Osteoblast (primary cell): ENCODE measurements around the gene PRKCB. TPM values are rescaled to one million over a fixed set of nuclear protein-coding genes. Genes with fewer than 3 reads are reported as not detected.

ENCODE experiments used
- DNase-seq: peaks from one replicate; pipeline ENCODE4 v3.0.0; 2011; ENCODE audit warnings: low spot score, mixed read lengths; ENCODE audit not compliant: insufficient read length; ENCODE audit errors: missing footprints
- H2AFZ ChIP-seq: 2 replicates; pipeline ENCODE4 v1.6.0; 2011; ENCODE audit warnings: mild to moderate bottlenecking, low read length
- H3K27ac ChIP-seq: 2 replicates; pipeline ENCODE4 v1.5.1; 2011; ENCODE audit warnings: mild to moderate bottlenecking, low read depth, low read length, moderate library complexity
- H3K27me3 ChIP-seq: 2 replicates; pipeline ENCODE4 v1.6.0; 2012; ENCODE audit warnings: mild to moderate bottlenecking, control low read depth, inconsistent platforms, low read length, moderate library complexity; ENCODE audit not compliant: insufficient read depth
- H3K36me3 ChIP-seq: 2 replicates; pipeline ENCODE4 v1.5.1; 2011; ENCODE audit warnings: mild to moderate bottlenecking, low read length, control low read depth, moderate library complexity; ENCODE audit not compliant: insufficient read depth
- H3K4me1 ChIP-seq: 2 replicates; pipeline ENCODE4 v1.5.1; 2011; ENCODE audit warnings: mild to moderate bottlenecking, low read length, control low read depth, moderate library complexity; ENCODE audit not compliant: insufficient read depth
- H3K4me2 ChIP-seq: 2 replicates; pipeline ENCODE4 v1.6.0; 2011; ENCODE audit warnings: mild to moderate bottlenecking, low read length; ENCODE audit not compliant: insufficient read depth
- H3K4me3 ChIP-seq: fragments of 200-600 bp; sonication (generic); 3 replicates; pipeline ENCODE4 v1.5.1; 2012; ENCODE audit warnings: mild to moderate bottlenecking, low read length, inconsistent platforms; ENCODE audit not compliant: insufficient read depth
- H3K79me2 ChIP-seq: 2 replicates; pipeline ENCODE4 v1.6.0; 2012; ENCODE audit warnings: mild to moderate bottlenecking, low read length, control low read depth, inconsistent platforms; ENCODE audit not compliant: insufficient read depth
- H3K9me3 ChIP-seq: 2 replicates; pipeline ENCODE4 v1.5.1; 2011; ENCODE audit warnings: low read depth, low read length, control low read depth
- H4K20me1 ChIP-seq: 2 replicates; pipeline ENCODE4 v1.6.0; 2012; ENCODE audit warnings: mild to moderate bottlenecking, low read length, control low read depth; ENCODE audit not compliant: insufficient read depth
- total RNA-seq: library from RNA; depleted of rRNA; stranded (reverse); fragments of >200 nt; gene quantifications from 2 replicates; pipeline ENCODE4 v1.2.3, GENCODE V29; 2012
- TF ChIP-seq, protein P1 (sequence below): IDR thresholded peaks from 2 replicates; pipeline ENCODE4 v1.5.1; 2011; ENCODE audit warnings: mild to moderate bottlenecking, low read depth, low read length, moderate library complexity; ENCODE audit errors: extremely low read depth

The PRKCB gene
- total RNA-seq, 1 donor: under 0.01 TPM

DNA sequence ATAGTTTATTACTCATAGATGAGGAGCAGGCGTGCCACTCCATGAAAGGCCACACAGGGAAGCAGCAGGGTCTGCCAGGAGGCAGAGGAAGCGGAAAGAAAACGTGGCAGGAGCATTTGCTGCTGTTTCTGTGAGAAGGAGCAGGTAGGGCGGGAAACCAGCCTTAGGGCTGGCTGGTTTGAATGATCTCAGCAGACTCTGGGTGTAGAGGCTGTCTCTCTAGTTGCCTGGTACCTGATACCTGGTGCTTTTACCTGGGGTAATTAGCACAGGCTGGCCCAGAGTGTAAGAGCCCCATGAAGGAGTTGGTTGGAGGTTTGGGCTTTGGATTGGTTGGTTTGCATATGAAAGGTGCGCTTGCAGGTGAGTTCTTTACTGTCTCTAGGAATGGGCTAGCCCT, 215.3 kb downstream of the PRKCB start:
- no peaks in the 10 kb centered on the region for H3K4me1 ChIP-seq
- no peaks in the 10 kb centered on the region for H3K79me2 ChIP-seq
- TF ChIP-seq, protein P1, sequence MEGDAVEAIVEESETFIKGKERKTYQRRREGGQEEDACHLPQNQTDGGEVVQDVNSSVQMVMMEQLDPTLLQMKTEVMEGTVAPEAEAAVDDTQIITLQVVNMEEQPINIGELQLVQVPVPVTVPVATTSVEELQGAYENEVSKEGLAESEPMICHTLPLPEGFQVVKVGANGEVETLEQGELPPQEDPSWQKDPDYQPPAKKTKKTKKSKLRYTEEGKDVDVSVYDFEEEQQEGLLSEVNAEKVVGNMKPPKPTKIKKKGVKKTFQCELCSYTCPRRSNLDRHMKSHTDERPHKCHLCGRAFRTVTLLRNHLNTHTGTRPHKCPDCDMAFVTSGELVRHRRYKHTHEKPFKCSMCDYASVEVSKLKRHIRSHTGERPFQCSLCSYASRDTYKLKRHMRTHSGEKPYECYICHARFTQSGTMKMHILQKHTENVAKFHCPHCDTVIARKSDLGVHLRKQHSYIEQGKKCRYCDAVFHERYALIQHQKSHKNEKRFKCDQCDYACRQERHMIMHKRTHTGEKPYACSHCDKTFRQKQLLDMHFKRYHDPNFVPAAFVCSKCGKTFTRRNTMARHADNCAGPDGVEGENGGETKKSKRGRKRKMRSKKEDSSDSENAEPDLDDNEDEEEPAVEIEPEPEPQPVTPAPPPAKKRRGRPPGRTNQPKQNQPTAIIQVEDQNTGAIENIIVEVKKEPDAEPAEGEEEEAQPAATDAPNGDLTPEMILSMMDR: no peak
- H3K4me3 ChIP-seq: no peak overlapping the region
- H3K9me3 ChIP-seq: no peaks in the 10 kb centered on the region
- H3K27me3 ChIP-seq: no peaks in the 10 kb centered on the region
- H4K20me1 ChIP-seq: no peaks in the 10 kb centered on the region
- H3K36me3 ChIP-seq: no peaks in the 10 kb centered on the region
- no peak overlapping the region for H3K4me2 ChIP-seq
- DNase-seq: no peak
- H3K27ac ChIP-seq: no peak overlapping the region
- no peak overlapping the region for H2AFZ ChIP-seq

GRCh38 chr16:24052329-24053098, 216.7 kb downstream of the PRKCB start:
- TF ChIP-seq, protein P1: no peak
- Histone ChIP-seq H3K36me3 (no peaks in the 10 kb centered on the region), H3K4me2 (no peak overlapping the region), H3K4me3 (no peak overlapping the region), H3K27me3 (no peaks in the 10 kb centered on the region), H4K20me1 (no peaks in the 10 kb centered on the region), H2AFZ (no peak overlapping the region), H3K79me2 (no peaks in the 10 kb centered on the region), H3K27ac (no peak overlapping the region), H3K4me1 (no peaks in the 10 kb centered on the region), H3K9me3 (no peaks in the 10 kb centered on the region)
- no peak for DNase-seq

- DNase-seq: no peak
- Histone ChIP-seq H3K4me3 (no peak overlapping the region), H3K27ac (no peak overlapping the region), H4K20me1 (no peaks in the 10 kb centered on the region), H3K9me3 (no peaks in the 10 kb centered on the region), H3K79me2 (no peaks in the 10 kb centered on the region), H3K4me1 (no peaks in the 10 kb centered on the region), H3K27me3 (no peaks in the 10 kb centered on the region), H3K4me2 (no peak overlapping the region), H2AFZ (no peak overlapping the region), H3K36me3 (no peaks in the 10 kb centered on the region)
- TF ChIP-seq, protein P1: no peak
Measured at GRCh38 chr16:24053099-24053946, 217.5 kb downstream of the PRKCB start.

DNA sequence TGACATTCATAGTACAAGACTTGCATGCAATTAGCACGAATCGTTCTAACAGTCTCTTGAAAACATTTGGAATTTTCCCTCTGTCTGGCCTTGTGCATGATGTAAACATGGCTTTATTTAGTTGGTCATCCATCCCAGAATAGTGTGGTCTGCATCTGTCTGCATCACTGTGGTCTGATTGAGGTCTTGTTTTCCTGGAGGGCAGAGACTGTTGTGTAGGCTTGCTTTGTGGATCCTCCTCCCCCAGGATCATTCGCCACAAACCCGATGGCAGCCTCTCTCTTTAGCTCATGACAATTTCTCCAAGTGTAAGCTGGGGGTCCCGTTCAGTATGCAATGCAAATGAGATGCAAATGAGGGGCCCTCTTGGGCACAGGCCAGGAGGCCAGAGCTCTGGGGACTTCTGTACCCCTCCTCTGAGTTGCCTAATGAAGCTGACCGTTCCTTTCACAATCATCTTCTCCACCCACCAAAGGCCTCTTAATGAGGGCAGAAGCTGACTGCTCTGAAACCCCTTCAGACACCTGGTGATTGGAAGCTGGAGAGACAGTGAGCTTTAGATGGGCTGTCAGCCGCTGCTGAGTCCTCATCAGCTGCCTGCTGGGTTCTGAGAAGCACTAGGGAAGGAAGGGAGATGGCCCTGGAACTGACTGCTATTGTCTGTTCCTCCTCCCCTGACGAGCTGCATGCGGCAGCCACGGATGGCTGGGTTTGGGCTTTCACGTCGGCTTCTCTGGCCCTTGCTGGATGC, 219.1 kb downstream of the PRKCB start:
- H2AFZ ChIP-seq: no peak overlapping the region

More for the DNA sequence above, 219.1 kb downstream of the PRKCB start:
- Histone ChIP-seq H4K20me1 (no peaks in the 10 kb centered on the region), H3K36me3 (no peaks in the 10 kb centered on the region), H3K79me2 (no peaks in the 10 kb centered on the region), H3K27me3 (no peaks in the 10 kb centered on the region), H3K4me1 (no peaks in the 10 kb centered on the region), H3K9me3 (no peaks in the 10 kb centered on the region), H3K4me2 (no peak overlapping the region), H3K4me3 (no peak overlapping the region), H3K27ac (no peak overlapping the region)
- TF ChIP-seq, protein P1: no peak
- no peak for DNase-seq
